Stomach (tissue), 9 donors: Measurements from ENCODE around the gene PAPLN. TPM values are rescaled to one million over a fixed set of nuclear protein-coding genes. Genes with fewer than 3 reads are reported as not detected.
A peak's percentile ranks its signal among the peaks of the same experiment; 100 is the strongest.

Experiments
- DNase-seq, 2 donors: peaks; one replicate each; pipeline versions ENCODE4 v3.0.0 to v3.0.0-alpha.2; 2013 to 2019
- H3K27ac ChIP-seq, 5 donors: fragments of 200-600 bp in 4 of 5; sonication (generic) in 4 of 5; one replicate each; pipeline ENCODE4 v1.5.1; 2013 to 2019; ENCODE audit warnings: mild to moderate bottlenecking in 1 of 5, moderate library complexity in 1 of 5
- H3K27me3 ChIP-seq, 3 donors: fragments of 200-600 bp; sonication (generic); one replicate each; pipeline ENCODE4 v1.5.1; 2017 to 2019; ENCODE audit warnings: mixed run types in 1 of 3
- H3K36me3 ChIP-seq, 4 donors: fragments of 200-600 bp; sonication (generic); 1 replicate in 3 of 4; 2 replicates in 1 of 4; pipeline ENCODE4 v1.5.1; 2016 to 2019
- H3K4me1 ChIP-seq, 4 donors: fragments of 200-600 bp; sonication (generic); one replicate each; pipeline ENCODE4 v1.5.1; 2016 to 2019
- H3K4me3 ChIP-seq, 4 donors: fragments of 200-600 bp; sonication (generic) in 3 of 4; one replicate each; pipeline ENCODE4 v1.5.1; 2016 to 2019; ENCODE audit warnings: mild to moderate bottlenecking in 1 of 4
- H3K9me3 ChIP-seq, 4 donors: fragments of 200-600 bp; sonication (generic); one replicate each; pipeline ENCODE4 v1.5.1; 2016 to 2019
- CTCF ChIP-seq, 7 experiments: fragments of 450-650 bp in 4 of 7; fragments of 200-600 bp in 3 of 7; sonication (generic) in 3 of 7; IDR thresholded peaks; one replicate each; pipeline ENCODE4 v1.5.1; 2016 to 2019; ENCODE audit warnings: antibody characterized with exemption in 7 of 7, control low read depth in 2 of 7, mild to moderate bottlenecking in 1 of 7
- EP300 ChIP-seq: sonication (generic); formaldehyde crosslinking; IDR thresholded peaks from one replicate; pipeline ENCODE4 v1.6.1; 2017; ENCODE audit warnings: antibody characterized with exemption
- POLR2A ChIP-seq, 4 donors: fragments of 450-650 bp; IDR thresholded peaks; one replicate each; pipeline ENCODE4 v1.6.1; 2016; ENCODE audit warnings: antibody characterized with exemption in 4 of 4, control low read depth in 2 of 4, mild to moderate bottlenecking in 1 of 4, moderate library complexity in 1 of 4
- POLR2AphosphoS5 ChIP-seq, 3 donors: sonication (generic); formaldehyde crosslinking; IDR thresholded peaks; one replicate each; pipeline ENCODE4 v1.6.1; 2016; ENCODE audit warnings: antibody characterized with exemption in 3 of 3
- WGBS, 5 donors: extraction: QIAGEN DNeasy Blood & Tissue Kit in 3 of 5; methylation state at CpG; one replicate each; pipeline versions ENCODE4 v1.1.5 to v1.1.7; 2013 to 2018; 5-methylcytosine and 5-hydroxymethylcytosine counted together
- intact Hi-C: fragments of 100-400 bp; cut with DNase I; formaldehyde crosslinking; loops from one replicate; pipeline ENCODE4 v1.15.1; 2023; ENCODE audit warnings: low total_unique reads
- polyA plus RNA-seq, 3 donors: library from polyadenylated mRNA; stranded (reverse); fragments of 200-250 nt; gene quantifications; one replicate each; pipeline ENCODE4 v1.2.3, GENCODE V29; 2013
- total RNA-seq, 5 donors: library from RNA; depleted of rRNA; stranded (reverse); fragments of >200 nt; gene quantifications; one replicate each; pipeline versions ENCODE4 v1.1.0 to v1.2.3, GENCODE V29; 2014 to 2016
- donor health status: healthy with polysubstance abuse.
- donor health status: Bipolar disorder and iron deficiency.
- donor health status: healthy.

The PAPLN gene
- total and polyA plus RNA-seq, 8 donors: 1.1 to 53.1 (median 8.0) TPM

GRCh38 chr14:73287071-73287470 is 49.8 kb downstream of the PAPLN start:
- Histone ChIP-seq H3K9me3 (no peaks in the 10 kb centered on the region), H3K4me3 (no peak overlapping the region), H3K27me3 (no peaks in the 10 kb centered on the region), H3K4me1 (peaks cover 0 to 35% (median 16%) of the 10 kb centered on the region in 4 donors), H3K27ac (no peak overlapping the region), H3K36me3 (peaks cover 32 to 87% (median 78%) of the 10 kb centered on the region in 4 donors)
- intact Hi-C loops: no loop called here
- TF ChIP-seq POLR2AphosphoS5 (IDR thresholded peaks at IDR 0.05) (no peak), POLR2A (IDR thresholded peaks at IDR 0.05) (no peak), EP300 (no peak), CTCF (IDR thresholded peaks at IDR 0.05) (no peak)
- 90 to 95% (median 92%) methylated on average over 5 of the region's 5 CpGs for WGBS, 5 donors
- no peak for DNase-seq

GRCh38 chr14:73289308-73289707 is 52.0 kb downstream of the PAPLN start:
- DNase-seq: no peak
- intact Hi-C loops: no loop called here
- no peak overlapping the region for H3K4me3 ChIP-seq
- peak overlapping the region in 1 of 5 donors; percentile 7 for H3K27ac ChIP-seq
- 68 to 76% (median 74%) methylated on average over 3 of the region's 3 CpGs for WGBS, 5 donors
- peaks cover 17 to 80% (median 71%) of the 10 kb centered on the region in 4 donors for H3K36me3 ChIP-seq
- no peak for TF ChIP-seq CTCF (IDR thresholded peaks at IDR 0.05)
- H3K9me3 ChIP-seq: no peaks in the 10 kb centered on the region
- no peaks in the 10 kb centered on the region for H3K27me3 ChIP-seq
- H3K4me1 ChIP-seq: peaks cover 0 to 35% (median 16%) of the 10 kb centered on the region in 4 donors

DNA sequence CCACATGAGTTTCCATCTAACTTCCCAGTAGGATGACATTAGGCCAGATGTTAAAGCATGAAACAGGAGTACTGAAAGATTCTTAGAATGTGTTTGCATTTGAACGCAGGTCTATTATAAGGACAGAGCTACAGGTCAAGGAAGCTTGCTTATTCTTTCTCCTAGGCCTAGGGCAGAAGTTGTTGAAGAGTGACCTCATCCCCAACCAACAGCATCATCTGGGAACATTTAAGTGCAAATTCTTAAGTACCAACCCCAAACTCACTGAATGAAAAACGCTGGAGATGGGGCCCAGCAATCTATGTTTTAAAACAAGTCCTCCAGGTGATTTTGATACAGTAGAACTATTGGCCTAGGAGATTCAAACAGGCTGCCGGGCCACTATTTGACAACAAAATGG is 52.4 kb downstream of the PAPLN start:
- no peak for TF ChIP-seq EP300
- no peak for TF ChIP-seq POLR2A (IDR thresholded peaks at IDR 0.05)
- no peak for TF ChIP-seq CTCF (IDR thresholded peaks at IDR 0.05)
- TF ChIP-seq POLR2AphosphoS5 (IDR thresholded peaks at IDR 0.05): no peak
- WGBS, 5 donors: 59 to 65% (median 63%) methylated on average over 3 of the region's 3 CpGs
- no peaks in the 10 kb centered on the region for H3K27me3 ChIP-seq
- peaks cover 0 to 35% (median 16%) of the 10 kb centered on the region in 4 donors for H3K4me1 ChIP-seq
- H3K4me3 ChIP-seq: no peak overlapping the region
- no peaks in the 10 kb centered on the region for H3K9me3 ChIP-seq
- no peak for DNase-seq
- peak overlapping the region in 3 of 5 donors; percentile 3 to 22 (median 7) for H3K27ac ChIP-seq
- intact Hi-C loops: no loop called here
- H3K36me3 ChIP-seq: peaks cover 17 to 80% (median 69%) of the 10 kb centered on the region in 4 donors

DNA sequence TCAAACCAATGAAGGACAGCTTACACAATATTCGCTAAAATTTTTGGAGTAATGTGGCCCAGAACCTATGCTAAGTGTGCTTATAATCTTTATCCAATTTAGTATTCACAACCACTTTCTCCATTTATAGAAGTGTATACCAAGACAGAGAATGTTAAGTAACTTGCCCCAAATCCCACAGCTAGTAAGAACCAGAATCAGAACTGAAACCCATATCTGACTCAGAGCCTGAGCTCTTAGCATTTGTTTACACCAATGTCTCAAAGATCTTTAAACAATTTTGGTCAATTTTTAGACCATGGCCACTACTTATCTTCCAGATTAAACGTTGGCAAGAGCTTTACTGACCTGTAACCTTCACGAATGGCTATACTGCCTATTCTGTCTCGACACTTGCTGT is 53.0 kb downstream of the PAPLN start:
- H3K4me3 ChIP-seq: no peak overlapping the region
- intact Hi-C loops: no loop called here
- peaks cover 0 to 36% (median 17%) of the 10 kb centered on the region in 4 donors for H3K4me1 ChIP-seq
- WGBS, 5 donors: 27 to 47% (median 37%) methylated on average over 4 of the region's 4 CpGs
- no peak for DNase-seq
- H3K36me3 ChIP-seq: peaks cover 17 to 74% (median 63%) of the 10 kb centered on the region in 4 donors
- H3K9me3 ChIP-seq: no peaks in the 10 kb centered on the region
- no peak for TF ChIP-seq CTCF (IDR thresholded peaks at IDR 0.05)
- TF ChIP-seq EP300: no peak
- no peak for TF ChIP-seq POLR2A (IDR thresholded peaks at IDR 0.05)
- TF ChIP-seq POLR2AphosphoS5 (IDR thresholded peaks at IDR 0.05): no peak
- peak overlapping the region in 3 of 5 donors; percentile 3 to 22 (median 7) for H3K27ac ChIP-seq
- no peaks in the 10 kb centered on the region for H3K27me3 ChIP-seq
